Pancreas (tissue), 10 donors: ENCODE measurements around the gene TMEM250. TPM values are rescaled to one million over a fixed set of nuclear protein-coding genes. Genes with fewer than 3 reads are reported as not detected.

ENCODE experiments used
- ATAC-seq, 4 donors: fragments of 200-7000 bp; cut with Tn5 transposase; one replicate each; pipeline versions ENCODE4 v1.8.0 to v1.9.1; 2020; ENCODE audit warnings: mild to moderate bottlenecking in 4 of 4, moderate library complexity in 4 of 4
- DNase-seq, 6 donors: peaks; one replicate each; pipeline ENCODE4 v3.0.0-alpha.2; 2020
- FAIRE-seq: peaks from 2 replicates; lab custom pipeline; 2012; peaks lifted over from hg19 to GRCh38; lab: Jason Lieb, UNC
- H3K27ac ChIP-seq, 4 donors: fragments of 200-600 bp; sonication (generic); 1 replicate in 3 of 4; 2 replicates in 1 of 4; pipeline versions ENCODE4 v1.5.0 to v1.8.0; 2020
- H3K27me3 ChIP-seq, 4 donors: fragments of 200-600 bp; one replicate each; pipeline ENCODE4 v1.8.0; 2021
- H3K36me3 ChIP-seq, 3 donors: fragments of 200-600 bp; sonication (generic) in 1 of 3; one replicate each; pipeline versions ENCODE4 v1.5.0 to v1.8.0; 2020 to 2021
- H3K4me1 ChIP-seq, 3 donors: fragments of 200-600 bp; one replicate each; pipeline ENCODE4 v1.8.0; 2021
- H3K4me3 ChIP-seq, 4 donors: fragments of 200-600 bp; sonication (generic) in 2 of 4; one replicate each; pipeline versions ENCODE4 v1.5.0 to v1.8.0; 2020 to 2021
- H3K9me3 ChIP-seq, 4 donors: fragments of 200-600 bp; one replicate each; pipeline ENCODE4 v1.8.0; 2021
- CTCF ChIP-seq, 4 donors: fragments of 200-600 bp; sonication (generic) in 3 of 4; IDR thresholded peaks; one replicate each; pipeline versions ENCODE4 v1.5.0 to v1.8.0; 2021; ENCODE audit warnings: antibody characterized with exemption in 4 of 4
- WGBS, 2 donors: extraction: QIAGEN DNeasy Blood & Tissue Kit; methylation state at CpG; one replicate each; pipeline ENCODE4 v1.1.7; 2013; 5-methylcytosine and 5-hydroxymethylcytosine counted together
- intact Hi-C, 3 donors: fragments of 100-400 bp; cut with DNase I; formaldehyde crosslinking; loops; one replicate each; pipeline versions ENCODE4 v1.11.1 to v1.14.2; 2022
- polyA plus RNA-seq, 2 donors: library from polyadenylated mRNA; stranded (reverse); fragments of 200-250 nt; gene quantifications; one replicate each; pipeline ENCODE4 v1.2.3, GENCODE V29; 2013
- total RNA-seq, 6 donors: library from RNA; stranded (reverse); fragmentation: NEBNext Ultra II Directional in 4 of 6; extraction: Animal tissue kit (Norgen Biotek cat#: 25700) in 4 of 6; gene quantifications; one replicate each; pipeline versions ENCODE4 v1.2.1 to v1.2.4, GENCODE V29; 2021 to 2023
- donor health status: healthy with polysubstance abuse.
- donor health status: DM: no; HTN: no; CAD: no; lungs with moderate emphysema.
- donor health status: DM: no; HTN: no; CAD: no.
- donor health status: control.
- donor health status: control.
- donor health status: Bipolar disorder and iron deficiency.
- donor health status: DM: yes; HTN: yes; CAD: no.
- donor health status: DM: no; HTN: no; CAD: no.
- donor health status: DM: no; HTN: no; CAD: no.
- donor health status: DM: yes; HTN: yes; CAD: no.

The TMEM250 gene
- total and polyA plus RNA-seq, 8 donors, result 8.0 to 17.8 (median 11.8) TPM

DNA sequence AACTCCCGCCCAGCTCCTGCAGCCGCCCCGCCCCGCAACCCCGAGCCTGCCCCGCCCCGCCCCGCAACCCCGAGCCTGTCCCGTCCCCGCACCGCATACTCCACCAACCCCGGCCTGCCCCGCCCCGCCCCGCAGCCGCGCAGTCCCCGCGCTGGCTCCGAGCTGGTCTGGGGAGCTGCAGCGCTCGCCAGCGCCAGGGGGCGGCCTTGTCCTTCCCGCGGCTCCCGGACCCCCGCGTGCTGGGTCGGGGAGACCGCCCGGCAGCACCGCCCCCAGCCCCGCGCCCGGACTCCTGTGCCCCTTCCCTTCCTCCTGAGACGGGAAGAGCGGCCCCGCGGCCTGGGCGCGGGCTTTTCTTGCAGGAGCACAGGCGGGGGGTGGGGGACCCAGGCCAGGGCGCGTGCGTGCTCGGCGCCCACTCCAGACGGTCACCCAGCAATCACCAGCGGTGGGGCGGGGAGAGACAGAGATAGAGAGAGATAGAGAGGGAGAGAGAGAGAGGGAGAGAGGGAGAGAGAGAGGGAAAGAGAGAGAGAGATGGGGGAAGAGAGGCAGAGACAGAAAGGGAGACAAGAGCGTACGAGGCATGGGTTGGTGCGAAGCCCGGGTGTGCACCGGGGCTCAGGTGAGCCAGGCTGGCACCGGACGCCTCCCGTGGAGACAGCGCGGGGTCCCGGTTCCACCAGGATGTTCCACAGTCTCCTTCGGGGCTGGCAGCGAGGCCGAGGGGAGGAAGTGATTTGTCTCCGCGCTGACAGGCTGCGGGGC lies 14.7 kb upstream of the TMEM250 start:
- Histone ChIP-seq H3K4me1 (peaks cover 3 to 20% (median 14%) of the 10 kb centered on the region in 3 donors), H3K36me3 (no peaks in the 10 kb centered on the region), H3K27me3 (no peaks in the 10 kb centered on the region), H3K27ac (no peak overlapping the region), H3K4me3 (peak overlapping the region in 2 of 4 donors; percentile 35 to 48), H3K9me3 (no peaks in the 10 kb centered on the region)
- DNase-seq (peak in 3 of 6 donors; percentile 15 to 80 (median 47)), FAIRE-seq (no peak), ATAC-seq (peak; percentile 22 to 51 (median 32))
- intact Hi-C loops, result no loop called here
- TF ChIP-seq CTCF (IDR thresholded peaks at IDR 0.05), result peak in 3 of 4 donors; percentile 9 to 23 (median 19)
- WGBS, 2 donors, result 2 to 5% methylated on average over 42 to 63 of the region's 69 CpGs

DNA sequence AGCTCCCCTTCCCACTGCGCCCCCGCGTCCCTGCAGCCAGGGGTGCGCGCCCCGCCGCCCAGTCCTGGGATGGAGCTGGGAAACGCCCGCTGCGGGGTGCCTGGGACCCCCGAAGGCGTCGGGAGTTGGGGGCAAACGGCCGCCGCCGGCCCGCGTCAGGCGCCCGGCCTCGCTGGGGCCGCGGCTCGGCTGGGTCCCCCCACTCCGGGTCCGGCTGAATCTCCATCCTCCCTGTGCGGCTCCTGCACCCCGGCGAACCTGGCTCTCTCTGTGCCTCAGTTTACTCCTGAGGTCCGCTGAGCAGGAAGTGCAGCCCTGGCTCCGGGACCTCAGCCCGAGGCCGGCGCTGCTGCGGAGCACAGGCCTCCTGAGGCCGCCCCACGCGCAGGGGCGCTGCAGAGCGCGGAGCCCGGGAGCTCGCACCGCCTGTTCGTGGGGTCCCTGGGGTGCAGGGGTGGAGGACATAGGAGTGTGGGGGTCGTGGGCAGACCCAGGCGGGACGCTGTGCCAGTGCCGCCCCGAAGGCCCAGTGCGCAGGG lies 13.9 kb upstream of the TMEM250 start:
- no peaks in the 10 kb centered on the region for H3K36me3 ChIP-seq
- H3K27me3 ChIP-seq, result no peaks in the 10 kb centered on the region
- TF ChIP-seq CTCF (IDR thresholded peaks at IDR 0.05), result no peak
- no peaks in the 10 kb centered on the region for H3K9me3 ChIP-seq
- peak overlapping the region in 1 of 4 donors; percentile 10 for H3K4me3 ChIP-seq
- DNase-seq (peak in 2 of 6 donors; percentile 32 to 77), FAIRE-seq (no peak), ATAC-seq (no peak)
- 31 to 35% methylated on average over 36 to 51 of the region's 52 CpGs for WGBS, 2 donors
- intact Hi-C loops, result no loop called here
- H3K27ac ChIP-seq, result no peak overlapping the region
- H3K4me1 ChIP-seq, result peaks cover 3 to 20% (median 14%) of the 10 kb centered on the region in 3 donors

DNA sequence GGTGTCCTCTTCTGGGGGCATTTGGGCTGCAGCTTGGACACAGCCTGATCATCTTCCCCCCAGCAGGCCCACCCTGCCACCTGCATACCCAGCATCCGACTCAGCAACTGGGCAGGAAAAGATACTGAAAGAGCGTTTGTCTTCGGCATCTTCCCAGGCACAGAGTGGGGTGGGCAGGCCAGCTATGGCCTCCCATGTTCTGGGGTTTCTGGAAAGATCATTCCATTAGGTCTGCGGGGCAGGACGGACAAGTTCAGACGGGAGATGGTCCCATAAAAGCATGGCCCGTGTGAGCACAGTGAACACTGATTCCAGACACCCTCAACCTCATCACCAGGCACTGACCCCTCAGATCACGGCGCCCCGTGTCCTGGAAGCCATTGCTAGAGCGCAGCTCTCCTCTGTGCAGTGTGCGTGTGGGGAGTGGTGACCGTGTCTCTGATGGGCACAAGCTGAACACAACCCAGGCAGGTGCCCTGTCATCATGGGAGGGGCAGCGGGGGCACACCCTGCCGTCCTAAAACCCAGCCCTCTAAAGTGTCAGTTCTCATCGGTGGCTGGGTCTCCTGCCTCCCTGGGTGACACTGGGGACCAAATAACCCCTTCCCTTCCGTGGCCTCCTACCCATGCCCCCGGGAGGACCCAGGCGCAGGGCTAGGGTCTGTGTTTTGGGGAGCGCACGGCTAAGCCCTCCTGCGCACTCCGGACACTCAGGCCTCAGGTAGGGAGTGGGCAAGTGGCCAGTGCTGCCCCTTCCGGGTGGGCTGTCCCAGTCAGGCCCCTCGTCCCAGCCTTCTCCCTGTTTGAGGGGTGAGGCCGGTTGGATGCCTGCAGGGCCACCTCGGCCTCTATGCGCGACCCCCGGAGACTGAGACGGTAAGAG lies 13.2 kb upstream of the TMEM250 start:
- WGBS, 2 donors, result 67 to 74% methylated on average over 31 of the region's 31 CpGs
- H3K27me3 ChIP-seq, result no peaks in the 10 kb centered on the region
- H3K4me1 ChIP-seq, result peaks cover 3 to 14% (median 11%) of the 10 kb centered on the region in 3 donors
- DNase-seq (peak in 2 of 6 donors; percentile 54 to 80), FAIRE-seq (no peak), ATAC-seq (no peak)
- intact Hi-C loops, result no loop called here
- H3K36me3 ChIP-seq, result no peaks in the 10 kb centered on the region
- H3K9me3 ChIP-seq, result no peaks in the 10 kb centered on the region
- H3K4me3 ChIP-seq, result no peak overlapping the region
- H3K27ac ChIP-seq, result no peak overlapping the region
- TF ChIP-seq CTCF (IDR thresholded peaks at IDR 0.05), result no peak

- intact Hi-C loops, result loop anchor here in 1 of 3 donors (10.0 kb wide), 1 partner anchor 154 kb away; no protein-coding TSS in a partner anchor
- FAIRE-seq, result no peak
Observed at GRCh38 chr9:136129176-136129575, 10.5 kb upstream of the TMEM250 start.

More at GRCh38 chr9:136129176-136129575, 10.5 kb upstream of the TMEM250 start:
- no peak overlapping the region for H3K4me3 ChIP-seq
- no peaks in the 10 kb centered on the region for H3K36me3 ChIP-seq
- H3K4me1 ChIP-seq, result peaks cover 3 to 14% (median 10%) of the 10 kb centered on the region in 3 donors
- 79 to 86% methylated on average over 17 of the region's 17 CpGs for WGBS, 2 donors
- no peak for ATAC-seq
- no peaks in the 10 kb centered on the region for H3K9me3 ChIP-seq
- DNase-seq, result peak in 2 of 6 donors; percentile 22 to 45
- no peaks in the 10 kb centered on the region for H3K27me3 ChIP-seq
- no peak for TF ChIP-seq CTCF (IDR thresholded peaks at IDR 0.05)
- no peak overlapping the region for H3K27ac ChIP-seq
